Measurements from ENCODE around the gene USF2. TPM values are rescaled to one million over a fixed set of nuclear protein-coding genes. Genes with fewer than 3 reads are reported as not detected.

The USF2 gene
- total and polyA plus RNA-seq, 2 of the 4 experiments (the other 2 are of a cell fraction), result 21.3 to 65.6 TPM

- intact Hi-C loops (cut with micrococcal nuclease), result no loop called here
- in situ Hi-C loops (cut with MboI; ENCODE audit: low sequenced_read_pairs), result no loop called here
- Histone ChIP-seq H3K18ac (ENCODE audit: low read depth, low read length) (no peak within 1 kb of the TSS), H3K14ac (replicated peaks; ENCODE audit: low read depth, low read length) (no peak within 1 kb of the TSS), H3K9ac (ENCODE audit: low read depth, low read length) (no peak within 1 kb of the TSS), H3K27me3 (ENCODE audit: control insufficient read depth, insufficient read depth, low read length) (peaks cover 37% of the 10 kb centered on the region), H3K56ac (ENCODE audit: extremely low read depth, insufficient read depth, low read length) (no peak within 1 kb of the TSS), H2AK9ac (replicated peaks; ENCODE audit: low read depth, low read length, poor library complexity) (no peak within 1 kb of the TSS), H3K4ac (ENCODE audit: low read depth, low read length) (no peak within 1 kb of the TSS), H4K91ac (ENCODE audit: insufficient read depth, low read depth, low read length) (no peak within 1 kb of the TSS), H3K9me3 (ENCODE audit: control insufficient read depth, insufficient read depth, low read length) (no peaks in the 10 kb centered on the region), H3K4me1 (ENCODE audit: control insufficient read depth, insufficient read depth, low read length) (no peaks in the 10 kb centered on the region), H4K8ac (ENCODE audit: low read depth in 2 of 2, low read length in 2 of 2) (no peak within 1 kb of the TSS), H2BK20ac (ENCODE audit: low read depth, low read length) (no peak within 1 kb of the TSS), H3K79me1 (ENCODE audit: low read depth in 1 of 2, low read length in 2 of 2) (no peaks in the 10 kb centered on the region), H2BK5ac (ENCODE audit: low read depth, low read length, poor library complexity, severe bottlenecking) (no peak within 1 kb of the TSS), H3K4me2 (ENCODE audit: low read depth, low read length) (no peak within 1 kb of the TSS), H2BK15ac (ENCODE audit: low read depth, low read length) (no peak within 1 kb of the TSS), H4K5ac (ENCODE audit: low read depth, low read length) (no peak within 1 kb of the TSS), H2BK120ac (ENCODE audit: low read depth, low read length) (no peak within 1 kb of the TSS), H2AK5ac (ENCODE audit: low read depth, low read length) (no peak within 1 kb of the TSS), H3K27ac (ENCODE audit: insufficient read depth, low read length) (no peak within 1 kb of the TSS), H3K4me3 (ENCODE audit: insufficient read depth, low read depth, low read length) (no peak within 1 kb of the TSS), H2AFZ (replicated peaks; ENCODE audit: low read length, poor library complexity) (no peak within 1 kb of the TSS), H3K36me3 (ENCODE audit: control insufficient read depth, insufficient read depth, low read length) (no peaks in the 10 kb centered on the region), H3K23ac (ENCODE audit: low read depth, low read length) (no peak within 1 kb of the TSS), H4K20me1 (ENCODE audit: insufficient read depth, low read length) (no peaks in the 10 kb centered on the region), H3K9me1 (ENCODE audit: insufficient read depth, low read length) (no peaks in the 10 kb centered on the region)
- ATAC-seq (ENCODE audit: low read depth) (no peak), DNase-seq (no peak)
- ChIA-PET POLR2A (ENCODE audit: unreplicated experiment) (no interaction called here), CTCF (no interaction called here)
- BruUV-seq (replicated peaks), result no TSS peak
- no peak for TF ChIP-seq SMC3 (IDR thresholded peaks at IDR 0.05; ENCODE audit: low read depth, low read length)
- no peak for TF ChIP-seq RFX5 (IDR thresholded peaks at IDR 0.05; ENCODE audit: low read depth, low read length)
- no peak for TF ChIP-seq FOS (IDR thresholded peaks at IDR 0.05; ENCODE audit: low read depth, low read length)
- TF ChIP-seq CEBPB (IDR thresholded peaks at IDR 0.05; ENCODE audit: low read depth, low read length), result no peak
- no peak for TF ChIP-seq NFE2L2 (IDR thresholded peaks at IDR 0.05; ENCODE audit: low read depth, low read length)
- TF ChIP-seq MXI1 (IDR thresholded peaks at IDR 0.05; ENCODE audit: borderline replicate concordance, low read depth, low read length), result no peak
- TF ChIP-seq CTCF (conservative IDR thresholded peaks at IDR 0.05; ENCODE audit: low read depth, low read length), result no peak
- no peak for TF ChIP-seq CHD1 (IDR thresholded peaks at IDR 0.05; ENCODE audit: low read depth, low read length)
- no peak for TF ChIP-seq RAD21 (IDR thresholded peaks at IDR 0.05; ENCODE audit: low read length)
- TF ChIP-seq BHLHE40 (IDR thresholded peaks at IDR 0.05; ENCODE audit: low read depth, low read length), result no peak
- TF ChIP-seq POLR2A (IDR thresholded peaks at IDR 0.05; ENCODE audit: low read depth, low read length), result no peak
- TF ChIP-seq MAFK (IDR thresholded peaks at IDR 0.05; ENCODE audit: low read depth, low read length), result no peak
- TF ChIP-seq ELK1 (IDR thresholded peaks at IDR 0.05; ENCODE audit: borderline replicate concordance, low read depth, low read length), result no peak
- TF ChIP-seq USF2 (IDR thresholded peaks at IDR 0.05; ENCODE audit: low read depth, low read length), result no peak
- no peak for TF ChIP-seq MAZ (IDR thresholded peaks at IDR 0.05; ENCODE audit: borderline replicate concordance, low read depth, low read length)
- TF ChIP-seq RCOR1 (IDR thresholded peaks at IDR 0.05; ENCODE audit: insufficient replicate concordance, low read length), result no peak
- dilution Hi-C loops (cut with HindIII; ENCODE audit: low sequenced_read_pairs, unreplicated experiment), result no loop called here
- 5% methylated on average over 17 of the region's 69 CpGs; no CpG with 5 or more reads in 1 of the 2 experiments for WGBS, 2 experiments (ENCODE audit: extremely low coverage in 2 of 2, insufficient read length in 1 of 2)
Observed at GRCh38 chr19:35248310-35249145, 20.2 kb upstream of the USF2 start, which contains the start of gene LSR. Gene LSR, plus strand, starts transcription at chr19:35249002. Its CDS starts 21 bp downstream, at chr19:35249023.

All from IMR-90 (cell line).